Neural cell (in vitro differentiated cells): ENCODE measurements around the gene ERC2. TPM values are rescaled to one million over a fixed set of nuclear protein-coding genes. Genes with fewer than 3 reads are reported as not detected.

Experiments used
- H2AFZ ChIP-seq: fragments of 200-600, 300-800 bp; sonication (generic), shearing (Covaris generic); 2 replicates; pipeline ENCODE4 v1.6.0; 2014; ENCODE audit warnings: low read depth, mild to moderate bottlenecking, antibody characterized with exemption, low read length, moderate library complexity
- H3F3A ChIP-seq: fragments of 200-600 bp; shearing (Covaris generic); 2 replicates; pipeline ENCODE4 v1.6.1; 2016; ENCODE audit warnings: mild to moderate bottlenecking, moderate library complexity, mixed read lengths, antibody characterized with exemption, low read length; ENCODE audit not compliant: insufficient read depth, poor library complexity, severe bottlenecking
- H3K27ac ChIP-seq: fragments of 200-600, 300-800 bp; sonication (generic), shearing (Covaris generic); 2 replicates; pipeline ENCODE4 v1.5.1; 2014; ENCODE audit warnings: mild to moderate bottlenecking, low read length, moderate library complexity
- H3K27me3 ChIP-seq: fragments of 300-800, 200-600 bp; sonication (generic), shearing (Covaris generic); 2 replicates; pipeline ENCODE4 v1.6.0; 2014; ENCODE audit warnings: mild to moderate bottlenecking, low read depth, low read length, moderate library complexity; ENCODE audit not compliant: insufficient read depth
- H3K36me3 ChIP-seq: fragments of 300-800, 200-600 bp; sonication (generic), shearing (Covaris generic); 2 replicates; pipeline ENCODE4 v1.5.1; 2014; ENCODE audit warnings: mild to moderate bottlenecking, antibody characterized with exemption, low read length, moderate library complexity; ENCODE audit not compliant: insufficient read depth
- H3K4me2 ChIP-seq: fragments of 300-800, 200-600 bp; sonication (generic), shearing (Covaris generic); 2 replicates; pipeline ENCODE4 v1.6.0; 2014; ENCODE audit warnings: mild to moderate bottlenecking, low read length
- H3K4me3 ChIP-seq: fragments of 300-800, 200-600 bp; sonication (generic), shearing (Covaris generic); 2 replicates; pipeline ENCODE4 v1.5.1; 2014; ENCODE audit warnings: mild to moderate bottlenecking, low read length, moderate library complexity
- H3K79me2 ChIP-seq: fragments of 200-600 bp; shearing (Covaris generic); replicated peaks from 2 replicates; pipeline ENCODE4 v1.6.0; 2014; ENCODE audit warnings: mild to moderate bottlenecking, low read length, moderate library complexity; ENCODE audit not compliant: insufficient read depth
- H3K9ac ChIP-seq: fragments of 300-800, 200-600 bp; sonication (generic), shearing (Covaris generic); 2 replicates; pipeline ENCODE4 v1.6.1; 2016; ENCODE audit warnings: mild to moderate bottlenecking, low read length, mixed read lengths
- H3K9me2 ChIP-seq: fragments of 200-600 bp; shearing (Covaris generic); 2 replicates; pipeline ENCODE4 v1.6.1; 2016; ENCODE audit warnings: mild to moderate bottlenecking, low read length, mixed read lengths; ENCODE audit not compliant: insufficient read depth
- H3K9me3 ChIP-seq: fragments of 200-600, 300-800 bp; sonication (generic), shearing (Covaris generic); 2 replicates; pipeline ENCODE4 v1.6.1; 2016; ENCODE audit warnings: mild to moderate bottlenecking, mixed run types, low read length, moderate library complexity, mixed read lengths
- H4K20me1 ChIP-seq: fragments of 200-600 bp; shearing (Covaris generic); 2 replicates; pipeline ENCODE4 v1.6.1; 2016; ENCODE audit warnings: mild to moderate bottlenecking, mixed run types; ENCODE audit not compliant: insufficient read depth
- CTCF ChIP-seq: fragments of 450-650 bp; IDR thresholded peaks from 2 replicates; pipeline ENCODE4 v1.5.1; 2014; ENCODE audit warnings: antibody characterized with exemption, mild to moderate bottlenecking, moderate library complexity; ENCODE audit not compliant: poor library complexity, severe bottlenecking
- EP300 ChIP-seq: fragments of 450-650 bp; conservative IDR thresholded peaks from 2 replicates; pipeline ENCODE4 v1.6.1; 2014; ENCODE audit warnings: antibody characterized with exemption, mild to moderate bottlenecking, moderate library complexity; ENCODE audit not compliant: poor library complexity, severe bottlenecking
- EZH2 ChIP-seq: fragments of 200-600, 300-800 bp; shearing (Covaris generic), sonication (generic); IDR thresholded peaks from 2 replicates; pipeline ENCODE4 v1.6.1; 2014; ENCODE audit warnings: antibody characterized with exemption, low read length, borderline replicate concordance, mild to moderate bottlenecking; ENCODE audit not compliant: insufficient read depth, poor library complexity, severe bottlenecking
- MXI1 ChIP-seq: fragments of 450-650 bp; conservative IDR thresholded peaks from 2 replicates; pipeline ENCODE4 v1.6.1; 2014; ENCODE audit warnings: antibody characterized with exemption, mild to moderate bottlenecking; ENCODE audit not compliant: poor library complexity, severe bottlenecking
- POLR2AphosphoS5 ChIP-seq: IDR thresholded peaks from 2 replicates; pipeline ENCODE4 v1.6.1; 2012
- RAD21 ChIP-seq: fragments of 450-650 bp; conservative IDR thresholded peaks from 2 replicates; pipeline ENCODE4 v1.6.1; 2014; ENCODE audit warnings: antibody characterized with exemption, mild to moderate bottlenecking, moderate library complexity
- REST ChIP-seq: IDR thresholded peaks from 2 replicates; pipeline ENCODE4 v1.6.1; 2012; ENCODE audit warnings: borderline replicate concordance
- SMC3 ChIP-seq: fragments of 450-650 bp; conservative IDR thresholded peaks from 2 replicates; pipeline ENCODE4 v1.6.1; 2014; ENCODE audit warnings: antibody characterized with exemption, mild to moderate bottlenecking, moderate library complexity; ENCODE audit not compliant: poor library complexity
- TAF1 ChIP-seq: IDR thresholded peaks from 2 replicates; pipeline ENCODE4 v1.6.1; 2012; ENCODE audit warnings: low read depth
- polyA plus RNA-seq: library from polyadenylated mRNA; depleted of rRNA; stranded (reverse); fragments of >200 nt; gene quantifications from 2 replicates; pipeline ENCODE4 v1.2.3, GENCODE V29; 2014

The ERC2 gene
- polyA plus RNA-seq, 1 donor from 2014 or later, result 60.4 TPM

GRCh38 chr3:55500555-55501330, 967.5 kb downstream of the ERC2 start:
- Histone ChIP-seq H3K79me2 (no peaks in the 10 kb centered on the region), H2AFZ (no peak overlapping the region), H4K20me1 (no peaks in the 10 kb centered on the region), H3K36me3 (no peaks in the 10 kb centered on the region), H3K27ac (no peak overlapping the region), H3K4me2 (no peak overlapping the region), H3K9me3 (no peaks in the 10 kb centered on the region), H3K9ac (no peak overlapping the region), H3K9me2 (no peaks in the 10 kb centered on the region), H3K4me3 (no peak overlapping the region), H3K27me3 (no peaks in the 10 kb centered on the region), H3F3A (no peaks in the 10 kb centered on the region)
- no peak for TF ChIP-seq MXI1
- TF ChIP-seq EP300, result no peak
- TF ChIP-seq RAD21, result no peak
- no peak for TF ChIP-seq SMC3
- TF ChIP-seq POLR2AphosphoS5, result no peak
- no peak for TF ChIP-seq EZH2
- TF ChIP-seq TAF1, result no peak
- no peak for TF ChIP-seq CTCF
- no peak for TF ChIP-seq REST

DNA sequence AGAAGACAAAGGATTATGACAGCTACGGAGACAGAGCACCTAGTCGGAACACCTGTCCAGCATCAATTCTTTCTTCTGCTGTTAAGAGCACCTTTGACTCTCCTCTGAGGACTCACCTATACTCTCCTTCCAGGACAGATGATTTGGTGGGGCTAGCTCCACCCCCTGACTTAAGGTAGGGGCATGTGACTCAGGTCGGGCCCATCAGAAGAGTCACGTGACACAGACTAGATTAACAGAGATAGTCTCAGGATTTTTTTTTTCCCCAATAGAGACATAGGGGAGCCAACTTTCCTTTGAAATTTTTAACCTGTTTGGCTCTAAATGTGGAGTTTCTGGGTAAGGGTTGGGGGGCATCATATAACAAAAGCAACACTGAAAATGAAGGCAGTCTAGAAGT, 969.7 kb downstream of the ERC2 start:
- TF ChIP-seq MXI1, result no peak
- Histone ChIP-seq H3K4me3 (no peak overlapping the region), H3K79me2 (no peaks in the 10 kb centered on the region), H3K27ac (no peak overlapping the region), H3F3A (no peaks in the 10 kb centered on the region), H3K9me3 (no peaks in the 10 kb centered on the region), H3K9me2 (no peaks in the 10 kb centered on the region), H2AFZ (no peak overlapping the region), H3K27me3 (no peaks in the 10 kb centered on the region), H3K36me3 (no peaks in the 10 kb centered on the region), H4K20me1 (no peaks in the 10 kb centered on the region), H3K9ac (no peak overlapping the region), H3K4me2 (no peak overlapping the region)

DNA sequence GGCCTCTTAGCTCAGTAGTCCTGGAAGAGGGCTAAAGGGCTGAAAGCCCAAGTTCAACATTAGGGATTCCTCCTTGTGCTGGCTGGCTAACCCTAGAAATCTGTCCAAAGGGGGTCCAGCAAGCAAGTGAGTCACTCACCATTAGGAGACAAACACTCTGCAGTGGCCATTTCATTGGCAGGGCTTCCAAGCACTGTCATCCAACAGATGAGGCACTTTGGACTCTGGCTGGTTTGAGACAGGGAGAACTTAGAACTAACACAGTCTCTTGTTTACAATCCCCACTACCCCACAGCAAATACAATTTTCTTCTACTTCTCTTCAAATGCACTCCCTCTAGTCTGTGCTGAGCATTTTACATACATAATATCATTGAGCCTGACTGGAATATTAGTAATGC, 971.0 kb downstream of the ERC2 start:
- no peak overlapping the region for H3K27ac ChIP-seq
- TF ChIP-seq EP300, result no peak
- no peak for TF ChIP-seq SMC3
- no peak for TF ChIP-seq TAF1
- TF ChIP-seq RAD21, result no peak
- no peak for TF ChIP-seq POLR2AphosphoS5
- no peak for TF ChIP-seq REST
- no peak for TF ChIP-seq EZH2
- H4K20me1 ChIP-seq, result no peaks in the 10 kb centered on the region
- H3K79me2 ChIP-seq, result no peaks in the 10 kb centered on the region
- H3K9me2 ChIP-seq, result no peaks in the 10 kb centered on the region
- no peak overlapping the region for H3K4me3 ChIP-seq
- H3K4me2 ChIP-seq, result no peak overlapping the region
- no peaks in the 10 kb centered on the region for H3F3A ChIP-seq
- H2AFZ ChIP-seq, result no peak overlapping the region
- H3K36me3 ChIP-seq, result no peaks in the 10 kb centered on the region
- H3K9me3 ChIP-seq, result no peaks in the 10 kb centered on the region
- no peak overlapping the region for H3K9ac ChIP-seq
- no peaks in the 10 kb centered on the region for H3K27me3 ChIP-seq
